ENCODE results near the gene GFER.
"Not testable (repeated sequence)": the region's sequence is repeated elsewhere in the genome, so short reads cannot be mapped to it uniquely, and the experiment has no call there.

Gene GFER

DNA sequence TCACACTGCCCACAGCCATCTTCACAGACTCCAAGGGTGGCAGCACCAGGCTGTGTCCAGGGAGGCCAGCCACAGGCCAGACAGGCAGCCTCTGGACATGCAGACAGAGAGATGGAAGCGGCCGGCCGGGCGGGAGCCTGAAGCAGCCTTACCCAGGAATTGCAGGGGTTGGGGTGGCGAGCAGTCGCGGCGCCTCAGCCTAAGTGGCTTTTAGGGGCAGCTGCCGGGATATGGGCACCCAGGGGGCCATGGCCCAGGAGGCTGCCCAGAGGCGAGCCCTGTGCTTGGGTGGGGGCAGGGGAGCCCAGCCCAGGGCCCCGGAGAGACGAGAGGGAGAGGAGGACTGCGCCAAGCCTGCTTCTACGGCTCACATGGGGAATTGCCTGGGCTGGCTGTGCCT is 41.3 kb downstream of the GFER start:
- DNase-seq (ENCODE audit: low read depth in 2 of 3, low spot score in 2 of 3): no peak

DNA sequence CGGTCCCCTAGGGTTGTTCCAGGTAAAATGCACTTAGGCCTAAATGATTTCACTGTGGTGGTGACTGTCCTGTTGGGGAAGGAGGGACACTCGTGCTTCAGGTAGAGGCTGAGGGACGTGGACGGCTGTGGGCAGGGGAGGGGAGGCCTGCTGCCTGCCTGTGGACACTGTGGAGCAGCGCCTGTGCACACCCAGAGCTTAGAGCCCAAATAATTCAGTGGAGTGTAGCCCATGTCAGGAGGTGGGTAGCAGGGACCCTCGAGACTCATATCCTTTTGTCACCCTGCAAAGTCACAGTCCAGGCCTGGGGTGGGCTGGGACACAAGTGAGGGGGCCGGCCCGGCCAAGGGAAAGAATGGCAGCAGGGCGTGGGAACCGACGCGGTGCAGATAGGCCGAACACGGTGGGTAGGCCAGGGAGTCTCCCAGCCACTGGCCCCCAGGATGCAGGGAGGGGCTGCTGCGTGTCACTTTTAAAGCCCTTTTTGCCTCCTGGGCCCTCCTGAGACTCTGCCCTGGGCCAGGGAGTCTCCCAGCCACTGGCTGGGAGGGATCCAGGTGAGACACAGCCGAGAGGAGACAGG is 42.0 kb downstream of the GFER start:
- DNase-seq (ENCODE audit: low read depth in 2 of 3, low spot score in 2 of 3): no peak

DNA sequence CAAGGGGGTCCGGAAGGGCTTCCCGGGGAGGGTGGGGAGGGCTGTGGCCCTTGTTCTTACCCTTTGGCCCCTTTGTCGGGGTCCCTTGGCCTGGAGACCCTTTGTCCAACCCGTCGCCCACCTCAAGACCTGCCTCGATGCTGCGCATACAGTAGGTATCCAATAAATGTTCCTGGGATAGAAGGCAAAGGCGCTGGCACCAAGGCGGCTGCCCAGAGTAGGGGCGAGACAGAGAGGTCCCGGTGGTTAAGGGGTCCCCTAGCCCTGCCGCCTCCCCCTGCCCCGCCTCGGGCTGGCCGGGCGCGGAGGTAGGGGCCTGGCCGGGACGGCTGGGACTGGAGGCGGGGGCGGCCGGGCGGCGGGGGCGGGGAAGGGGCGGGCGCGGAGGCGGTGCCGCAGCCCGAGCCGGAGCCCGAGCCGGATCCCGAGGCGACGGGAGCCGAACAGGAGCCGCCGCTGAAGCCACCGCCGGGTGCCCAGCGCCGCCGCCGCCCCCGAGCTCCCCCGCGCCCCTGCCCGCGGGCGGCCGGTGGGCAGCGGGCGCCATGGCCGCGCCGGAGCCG is 42.5 kb downstream of the GFER start, which contains the start of gene NHERF2:
TSS of gene NHERF2 (plus strand) at position 442 of the 563 bp plus-strand sequence. CDS start at position 546, 104 bp downstream.
- no peak for DNase-seq (ENCODE audit: low read depth in 2 of 3, low spot score in 2 of 3)

DNA sequence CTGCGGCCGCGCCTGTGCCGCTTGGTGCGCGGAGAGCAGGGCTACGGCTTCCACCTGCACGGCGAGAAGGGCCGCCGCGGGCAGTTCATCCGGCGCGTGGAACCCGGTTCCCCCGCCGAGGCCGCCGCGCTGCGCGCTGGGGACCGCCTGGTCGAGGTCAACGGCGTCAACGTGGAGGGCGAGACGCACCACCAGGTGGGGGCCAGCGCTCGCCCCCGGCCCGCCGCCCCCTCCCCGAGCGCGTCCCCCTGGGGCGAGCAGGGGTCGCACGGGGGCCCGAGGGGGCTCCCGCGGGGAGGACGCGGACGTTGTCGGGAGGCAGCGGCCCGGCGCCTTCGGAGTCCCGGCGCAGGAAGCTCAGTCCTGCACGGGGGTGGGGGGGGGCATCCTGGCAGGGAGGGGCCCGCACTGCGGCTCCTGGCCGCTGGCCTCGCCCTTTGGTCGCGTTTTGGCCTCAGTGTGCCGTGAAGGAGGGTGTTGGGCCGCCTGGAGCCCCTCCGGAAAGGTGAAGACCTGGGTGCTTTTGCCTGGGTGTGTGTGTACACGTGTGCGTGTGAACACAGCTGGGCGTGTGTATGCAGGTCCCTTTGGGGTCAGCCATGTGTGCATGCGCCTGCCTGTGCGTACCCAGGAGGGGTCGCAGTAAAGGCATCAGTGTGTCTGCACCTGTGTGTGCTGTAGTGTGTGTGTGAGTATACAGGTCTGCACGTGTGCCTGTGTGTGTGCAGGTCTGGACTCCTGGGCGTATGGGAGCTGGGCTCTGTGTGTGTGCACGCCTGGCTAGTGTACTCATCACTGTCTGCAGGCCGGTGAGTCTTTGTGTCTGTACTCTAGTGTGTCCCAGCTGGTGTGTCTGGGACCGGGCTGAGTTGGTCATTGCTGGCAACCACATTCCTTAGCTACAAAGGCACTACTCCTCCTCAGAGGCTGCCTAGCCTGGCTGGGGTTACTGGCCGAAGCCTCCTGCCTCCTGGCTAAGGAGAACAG is 43.3 kb downstream of the GFER start:
- DNase-seq (ENCODE audit: low read depth in 2 of 3, low spot score in 2 of 3): no peak

DNA sequence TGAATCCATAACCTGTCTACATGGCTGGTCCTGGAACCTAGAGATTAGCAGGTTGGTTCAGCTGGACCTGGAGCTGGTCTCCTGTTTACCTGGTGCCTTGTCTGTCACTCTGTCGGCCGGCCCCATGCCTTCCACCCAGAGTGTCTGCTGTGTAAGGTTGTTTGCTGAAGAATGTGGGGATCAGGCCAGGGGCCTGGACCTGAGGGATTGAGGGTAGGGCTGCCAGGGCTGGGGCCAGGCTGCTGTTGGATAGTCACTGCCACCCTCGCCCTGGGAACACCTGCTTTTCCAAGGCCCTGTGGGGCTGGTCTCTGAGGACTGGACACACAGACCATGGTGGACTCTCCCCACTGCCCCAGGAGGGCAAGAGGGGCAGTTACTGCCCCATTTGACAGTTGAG is 44.2 kb downstream of the GFER start:
- no peak for DNase-seq (ENCODE audit: low read depth in 2 of 3, low spot score in 2 of 3)

DNA sequence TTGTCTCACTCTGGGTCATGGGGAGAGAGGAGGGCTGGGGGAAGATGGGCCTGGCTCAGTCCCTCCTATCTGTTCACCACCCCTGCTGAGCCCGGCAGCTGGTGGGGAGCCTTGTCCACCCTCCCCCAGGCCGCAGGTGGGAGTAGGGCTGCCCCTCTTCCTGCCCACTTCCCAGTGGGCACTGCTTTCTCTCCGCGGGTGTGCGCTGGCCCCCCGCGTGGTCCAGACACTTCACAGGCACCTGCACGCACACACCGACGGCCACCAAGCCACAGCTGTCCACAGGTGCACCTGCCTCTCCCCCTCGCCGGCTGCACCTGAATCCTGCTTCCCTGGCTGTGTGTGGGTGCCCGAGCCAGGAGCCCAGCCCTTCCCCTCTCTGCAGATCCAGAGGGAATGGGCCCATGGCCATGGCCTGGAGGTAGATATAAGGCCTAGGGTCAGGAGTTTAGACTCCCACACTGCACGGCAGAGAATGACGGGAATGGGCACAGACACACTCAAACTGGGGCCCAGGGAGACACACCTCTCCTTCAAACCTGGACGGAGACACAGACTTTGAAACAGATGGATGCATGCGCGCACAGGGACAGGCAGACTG is 44.7 kb downstream of the GFER start:
- DNase-seq (ENCODE audit: low read depth in 2 of 3, low spot score in 2 of 3): no peak

DNA sequence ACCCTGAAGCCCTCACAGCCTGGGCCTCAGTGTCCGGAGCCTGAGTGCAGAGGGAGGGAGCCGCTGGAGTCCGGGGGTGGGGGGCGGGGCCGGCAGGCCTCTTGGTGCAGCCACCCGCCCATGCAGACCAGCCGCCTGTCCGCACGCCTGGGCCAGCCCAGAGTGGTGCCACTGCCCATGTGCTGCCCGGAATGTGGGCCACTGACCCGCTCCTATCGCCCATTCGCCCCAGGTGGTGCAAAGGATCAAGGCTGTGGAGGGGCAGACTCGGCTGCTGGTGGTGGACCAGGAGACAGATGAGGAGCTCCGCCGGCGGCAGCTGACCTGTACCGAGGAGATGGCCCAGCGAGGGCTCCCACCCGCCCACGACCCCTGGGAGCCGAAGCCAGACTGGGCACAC is 45.4 kb downstream of the GFER start:
- DNase-seq (ENCODE audit: low read depth in 2 of 3, low spot score in 2 of 3): no peak

DNA sequence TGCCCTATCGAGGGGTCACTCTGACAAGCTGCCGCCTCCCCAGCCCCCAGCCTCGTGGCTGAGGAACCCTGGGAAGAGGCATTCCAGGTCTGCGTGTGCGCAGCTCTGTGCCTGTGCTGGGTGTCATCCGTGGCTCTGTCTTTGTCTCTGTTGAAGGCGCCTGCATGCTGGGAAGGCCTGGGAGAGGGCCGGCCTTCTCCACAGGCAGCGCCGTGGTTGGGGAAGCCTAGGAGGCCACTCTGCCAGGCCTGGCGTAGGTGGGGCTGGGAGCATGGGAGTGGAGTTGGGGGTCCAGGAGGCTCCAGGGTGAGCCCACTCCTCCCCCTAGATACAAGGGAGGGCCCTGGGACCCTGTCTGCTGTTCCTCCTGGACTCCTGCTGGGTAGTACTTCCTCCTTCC is 46.0 kb downstream of the GFER start:
- no peak for DNase-seq (ENCODE audit: low read depth in 2 of 3, low spot score in 2 of 3)

DNA sequence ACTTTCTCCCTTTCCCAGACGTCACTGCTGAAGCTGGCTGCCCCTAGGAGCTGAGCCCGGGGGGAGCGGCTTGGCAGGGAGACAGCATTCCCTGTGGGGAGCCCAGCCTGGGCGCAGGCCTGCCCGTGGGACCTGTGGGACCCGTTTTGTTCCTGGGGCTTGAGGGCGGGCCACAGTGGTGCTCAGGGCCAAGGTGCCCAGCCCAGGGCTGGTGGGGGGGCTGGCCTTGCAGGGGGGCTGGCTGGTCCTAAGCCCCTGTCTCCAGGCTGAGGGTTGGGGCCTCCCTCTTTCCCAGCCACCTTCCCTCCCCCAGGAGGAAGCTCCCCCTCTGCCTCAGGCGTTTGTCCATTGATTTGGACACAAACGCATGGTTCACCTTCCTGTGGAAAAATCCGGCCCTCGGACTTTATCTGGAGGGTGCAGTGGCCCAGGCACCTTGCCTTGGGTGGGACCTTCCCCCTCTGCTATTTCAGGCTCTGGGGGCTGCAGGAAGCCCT is 47.1 kb downstream of the GFER start:
- no peak for DNase-seq (ENCODE audit: low read depth in 2 of 3, low spot score in 2 of 3)

DNA sequence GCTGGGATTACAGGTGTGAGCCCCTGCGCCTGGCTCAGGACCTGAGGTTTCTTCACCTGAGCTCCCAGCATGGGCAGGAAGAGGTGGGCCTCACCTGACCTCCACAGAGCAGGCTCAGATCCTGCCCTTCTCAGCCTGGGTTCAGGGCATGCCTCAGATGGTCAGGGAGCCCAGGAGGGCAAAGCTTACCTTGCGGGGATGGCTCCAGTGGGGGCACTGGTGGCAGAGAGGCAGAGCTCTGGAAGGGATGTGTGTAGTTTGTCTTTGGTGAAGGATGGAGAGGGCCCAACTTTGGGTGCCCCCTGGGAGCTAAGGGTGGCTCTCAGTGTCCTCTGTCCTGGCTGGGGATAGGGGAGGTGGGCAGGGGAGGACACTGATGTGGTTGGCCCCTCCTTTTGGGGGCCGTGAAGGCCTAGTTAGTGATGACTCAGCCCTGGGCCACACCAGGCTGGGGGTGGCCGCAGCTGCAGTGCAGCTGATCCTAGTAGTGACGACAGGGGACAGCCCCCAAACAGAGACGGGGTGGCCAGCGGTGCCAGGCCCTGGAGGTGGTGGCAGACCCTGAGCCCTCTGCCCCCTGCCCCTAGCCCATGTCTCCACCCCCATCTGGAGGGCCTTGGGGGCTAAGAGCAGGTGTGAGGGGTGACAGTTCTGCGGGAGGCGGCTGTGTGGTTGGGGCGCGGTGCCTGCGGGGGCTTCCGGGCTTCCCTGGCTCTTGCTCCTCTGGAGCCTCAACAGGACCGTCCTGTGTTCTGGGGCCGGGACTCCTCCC is 48.5 kb downstream of the GFER start:
- no peak for DNase-seq (ENCODE audit: low read depth in 2 of 3, low spot score in 2 of 3)

DNA sequence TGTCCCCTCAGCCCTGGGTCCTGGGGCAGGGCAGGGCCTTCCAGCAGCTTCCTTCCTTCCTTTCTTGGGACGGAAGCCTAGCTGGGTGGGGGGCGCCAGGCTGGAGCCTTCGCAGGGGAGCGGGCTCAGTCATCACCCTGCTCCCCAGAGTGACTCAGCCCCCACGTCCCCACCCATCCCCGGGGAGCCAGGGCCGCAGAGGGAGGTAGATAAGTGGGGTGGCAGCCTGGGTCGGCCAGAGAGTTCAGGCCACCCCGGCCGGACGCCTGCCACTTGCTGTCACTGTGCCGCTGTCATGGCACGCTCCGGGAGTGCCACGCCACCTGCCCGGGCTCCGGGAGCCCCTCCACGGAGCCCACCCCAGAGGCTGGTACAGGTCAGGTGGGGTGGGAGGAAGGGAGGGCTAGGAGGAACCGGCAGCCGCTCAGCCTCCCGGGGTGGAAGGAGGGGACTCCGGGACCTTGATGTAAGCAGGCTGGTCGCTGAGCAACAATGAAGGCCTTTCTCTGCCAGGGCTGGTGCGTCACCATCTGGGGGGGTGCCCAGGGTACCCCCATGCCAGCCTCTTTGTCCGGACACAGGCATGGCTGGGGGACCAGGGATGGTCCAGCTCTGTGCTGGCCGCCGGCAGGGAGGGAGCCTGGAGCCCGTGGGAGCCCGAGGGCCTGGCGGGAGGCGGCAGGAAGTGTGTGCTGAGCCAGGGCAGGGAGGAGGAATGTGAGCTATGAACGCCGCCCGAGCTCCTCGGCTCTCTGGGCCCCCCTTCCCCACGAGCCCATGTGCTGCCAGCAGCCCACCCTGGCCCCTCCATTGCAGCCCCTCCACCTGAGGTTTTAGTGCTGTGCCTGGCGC is 49.3 kb downstream of the GFER start:
- no peak for DNase-seq (ENCODE audit: low read depth in 2 of 3, low spot score in 2 of 3)

DNA sequence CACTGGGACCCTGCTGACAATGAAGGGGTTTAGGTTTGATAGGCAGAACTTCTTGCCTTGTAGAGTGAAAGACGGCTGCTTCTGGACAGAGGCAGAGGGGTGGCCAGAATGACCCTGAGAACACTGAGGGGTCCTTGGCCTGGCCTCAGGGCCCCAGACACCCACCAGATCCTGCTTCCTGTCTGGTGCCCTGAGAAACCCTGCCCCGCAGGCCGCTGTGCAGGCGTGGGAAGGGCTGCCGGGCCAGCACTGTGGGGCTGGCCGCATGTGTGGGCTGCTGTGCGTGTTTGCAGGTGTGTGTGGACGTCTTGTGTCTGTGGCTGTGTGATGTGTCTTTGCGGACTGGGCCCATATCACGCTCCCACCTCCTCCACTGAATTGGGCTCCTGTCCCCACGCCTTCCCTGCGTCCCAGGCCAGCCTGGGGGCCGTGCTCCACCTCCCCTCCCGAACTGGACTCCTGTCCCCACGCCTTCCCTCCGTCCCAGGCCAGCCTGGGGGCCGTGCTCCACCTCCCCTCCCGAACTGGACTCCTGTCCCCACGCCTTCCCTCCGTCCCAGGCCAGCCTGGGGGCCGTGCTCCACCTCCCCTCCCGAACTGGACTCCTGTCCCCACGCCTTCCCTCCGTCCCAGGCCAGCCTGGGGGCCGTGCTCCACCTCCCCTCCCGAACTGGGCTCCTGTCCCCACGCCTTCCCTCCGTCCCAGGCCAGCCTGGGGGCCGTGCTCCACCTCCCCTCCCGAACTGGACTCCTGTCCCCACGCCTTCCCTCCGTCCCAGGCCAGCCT is 50.1 kb downstream of the GFER start:
- DNase-seq (ENCODE audit: low read depth in 2 of 3, low spot score in 2 of 3): not testable (repeated sequence)

DNA sequence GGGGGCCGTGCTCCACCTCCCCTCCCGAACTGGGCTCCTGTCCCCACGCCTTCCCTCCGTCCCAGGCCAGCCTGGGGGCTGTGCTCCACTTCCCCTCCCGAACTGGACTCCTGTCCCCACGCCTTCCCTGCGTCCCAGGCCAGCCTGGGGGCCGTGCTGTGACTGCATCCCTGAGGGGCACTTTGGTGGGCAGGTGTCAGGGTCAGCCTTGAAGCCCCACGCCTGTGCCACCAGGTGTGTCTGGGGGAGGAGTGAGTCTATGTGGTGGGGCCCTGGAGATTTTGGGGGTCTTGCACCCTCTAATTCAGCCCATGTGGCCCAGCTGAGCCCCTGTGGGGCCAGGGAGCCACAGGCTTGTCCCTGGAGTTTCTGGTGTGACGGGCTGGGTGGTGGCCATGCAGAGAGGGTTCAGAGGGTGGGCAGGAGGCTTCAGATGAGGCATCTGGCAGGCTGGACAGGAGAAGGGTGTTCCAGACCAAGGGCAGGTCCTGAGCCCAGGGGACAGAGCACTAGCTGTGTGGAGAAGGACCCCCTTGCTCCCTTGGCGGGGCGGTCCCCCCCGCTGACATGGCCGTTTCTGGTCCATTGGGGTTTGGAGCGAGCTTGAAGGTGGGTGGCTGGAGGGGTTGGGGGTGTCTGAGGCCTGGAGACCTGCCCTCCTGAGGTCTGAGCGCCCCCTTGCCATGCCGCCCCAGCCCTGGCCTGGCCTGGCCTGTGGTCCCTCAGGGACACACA is 50.9 kb downstream of the GFER start:
- DNase-seq (ENCODE audit: low read depth in 2 of 3, low spot score in 2 of 3): no peak

DNA sequence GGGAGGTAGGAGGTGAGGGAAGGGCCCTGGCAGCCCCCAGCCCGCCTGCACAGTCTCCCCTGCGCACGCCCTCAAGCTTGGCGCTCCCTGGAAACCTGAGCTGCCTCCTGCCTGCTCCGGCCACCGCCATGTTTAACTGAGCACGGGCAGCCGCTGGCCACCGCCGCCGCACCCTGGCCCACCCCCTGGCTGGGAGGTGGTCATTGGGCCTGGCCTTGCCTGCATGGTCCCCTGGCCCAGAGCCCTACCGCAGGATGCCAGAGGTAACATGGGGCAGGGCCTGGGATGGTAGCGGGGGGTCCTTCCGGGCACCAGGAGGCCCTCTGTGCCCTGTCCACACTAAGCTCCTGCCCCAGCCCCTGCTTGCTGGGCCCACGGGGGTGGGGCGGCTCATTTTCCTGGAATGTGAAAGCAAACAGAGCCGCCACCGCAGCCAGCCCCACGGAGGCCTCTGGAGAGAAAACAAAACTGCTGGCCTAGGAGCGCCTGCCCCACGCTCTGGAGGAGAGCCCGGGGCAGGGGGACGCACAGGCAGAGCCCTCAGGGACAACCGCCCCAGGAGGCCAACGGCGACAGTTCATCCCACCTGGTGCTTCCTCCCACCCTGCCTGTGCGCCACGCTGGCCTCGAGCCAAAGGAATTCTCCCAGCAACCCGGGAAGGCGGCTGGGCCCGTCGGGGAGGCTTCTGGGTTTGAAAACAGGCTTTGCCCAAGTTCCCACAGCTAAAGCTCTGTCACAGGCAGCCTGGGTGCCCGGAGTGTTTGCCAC is 51.6 kb downstream of the GFER start:
- no peak for DNase-seq (ENCODE audit: low read depth in 2 of 3, low spot score in 2 of 3)

DNA sequence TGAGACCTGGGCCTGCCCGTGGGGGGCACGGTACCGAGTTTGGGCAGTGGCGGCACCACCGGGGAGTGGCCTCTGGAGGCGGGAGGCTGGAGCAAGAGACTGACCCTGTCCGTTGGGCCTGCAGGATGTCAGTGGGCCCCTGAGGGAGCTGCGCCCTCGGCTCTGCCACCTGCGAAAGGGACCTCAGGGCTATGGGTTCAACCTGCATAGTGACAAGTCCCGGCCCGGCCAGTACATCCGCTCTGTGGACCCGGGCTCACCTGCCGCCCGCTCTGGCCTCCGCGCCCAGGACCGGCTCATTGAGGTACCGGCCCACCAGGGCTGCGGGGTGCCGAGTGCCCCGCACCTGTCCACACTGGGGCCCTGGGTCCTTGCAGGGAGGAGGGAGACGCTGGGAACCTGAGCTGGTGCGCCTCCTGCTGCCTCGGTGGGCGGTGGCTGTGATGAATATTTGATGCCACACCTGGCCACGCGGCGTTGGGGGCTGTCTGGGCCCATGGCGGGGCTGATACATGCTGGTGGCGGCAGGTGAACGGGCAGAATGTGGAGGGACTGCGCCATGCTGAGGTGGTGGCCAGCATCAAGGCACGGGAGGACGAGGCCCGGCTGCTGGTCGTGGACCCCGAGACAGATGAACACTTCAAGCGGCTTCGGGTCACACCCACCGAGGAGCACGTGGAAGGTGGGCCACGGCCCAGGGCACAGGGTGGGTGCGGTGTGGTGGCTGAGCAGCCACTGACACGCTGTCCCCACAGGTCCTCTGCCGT is 52.4 kb downstream of the GFER start:
- no peak for DNase-seq (ENCODE audit: low read depth in 2 of 3, low spot score in 2 of 3)

DNA sequence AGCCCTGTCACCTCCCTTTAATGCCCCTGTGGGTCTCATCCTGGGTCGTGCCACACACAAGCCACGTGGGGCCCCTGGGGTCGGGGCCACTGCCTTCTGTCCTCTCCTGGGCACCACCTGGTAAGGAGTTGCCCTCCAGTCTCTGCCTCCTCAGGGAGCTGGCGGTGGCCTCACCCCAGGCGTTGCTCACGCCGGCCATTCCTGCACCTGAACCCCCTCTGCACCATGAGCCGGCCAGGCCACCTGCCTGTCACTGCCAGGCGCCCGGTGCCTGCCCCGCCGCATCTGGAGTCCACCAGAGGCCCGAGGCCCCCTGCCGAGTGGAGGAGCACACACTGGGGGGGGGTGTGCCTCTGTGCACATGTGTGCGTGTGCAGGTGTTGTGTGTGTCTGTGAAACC is 53.1 kb downstream of the GFER start:
- DNase-seq (ENCODE audit: low read depth in 2 of 3, low spot score in 2 of 3): no peak

All from activated CD8-positive, alpha-beta memory T cell treated with anti-CD3 and anti-CD28 coated beads for 48 hours (primary cell).